GM12878 (cell line): ENCODE measurements around the gene CACNG5.

Experiments used
- POLR2A ChIP-seq: IDR thresholded peaks from 2 replicates; pipeline ENCODE4 v1.6.1; 2011; ENCODE audit warnings: low read depth, mild to moderate bottlenecking, low read length
- SIX5 ChIP-seq: IDR thresholded peaks from 2 replicates; pipeline ENCODE4 v1.6.1; 2011; ENCODE audit warnings: mild to moderate bottlenecking, low read depth, low read length, moderate library complexity; ENCODE audit not compliant: severe bottlenecking
- SMC3 ChIP-seq: IDR thresholded peaks from 2 replicates; pipeline ENCODE4 v1.6.1; 2011; ENCODE audit warnings: low read length, improper control_type of control experiment, borderline replicate concordance
- TF ChIP-seq, protein P1 (sequence below), 3 experiments: IDR thresholded peaks in 2 of 3; conservative IDR thresholded peaks in 1 of 3; 2 replicates each; pipeline ENCODE4 v1.5.1; 2011; ENCODE audit warnings: low read depth in 3 of 3, low read length in 3 of 3, mild to moderate bottlenecking in 3 of 3, control low read depth in 2 of 3, moderate library complexity in 2 of 3, inconsistent platforms in 1 of 3, mixed read lengths in 1 of 3; ENCODE audit not compliant: control insufficient read depth in 2 of 3, insufficient read depth in 1 of 3; ENCODE audit errors: extremely low read depth in 1 of 3
- TF ChIP-seq, protein P2 (sequence below): fragments of 450-650 bp; formaldehyde crosslinking; IDR thresholded peaks from 2 replicates; pipeline ENCODE4 v1.4.0; 2020; ENCODE audit warnings: mild to moderate bottlenecking, moderate library complexity

DNA sequence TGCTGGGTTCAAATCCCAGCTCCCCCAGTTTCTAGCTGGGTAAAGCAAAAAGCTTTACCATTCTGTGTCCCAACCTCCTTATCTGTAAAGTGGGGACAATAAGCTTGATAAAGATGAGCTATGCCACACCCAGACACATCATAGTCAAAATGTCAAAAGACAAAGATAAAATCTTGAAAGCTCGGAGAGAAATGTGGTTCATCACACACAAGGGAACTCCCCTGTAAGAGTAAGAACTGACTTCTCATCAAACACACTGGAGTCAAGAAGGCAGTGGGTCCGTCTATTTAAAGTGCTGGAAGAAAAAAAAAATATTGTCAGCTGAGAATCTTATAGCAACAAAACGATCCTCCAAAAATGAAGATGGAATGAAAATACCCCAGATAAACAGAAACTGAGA is 25.3 kb downstream of the CACNG5 start:
- TF ChIP-seq, protein P1, sequence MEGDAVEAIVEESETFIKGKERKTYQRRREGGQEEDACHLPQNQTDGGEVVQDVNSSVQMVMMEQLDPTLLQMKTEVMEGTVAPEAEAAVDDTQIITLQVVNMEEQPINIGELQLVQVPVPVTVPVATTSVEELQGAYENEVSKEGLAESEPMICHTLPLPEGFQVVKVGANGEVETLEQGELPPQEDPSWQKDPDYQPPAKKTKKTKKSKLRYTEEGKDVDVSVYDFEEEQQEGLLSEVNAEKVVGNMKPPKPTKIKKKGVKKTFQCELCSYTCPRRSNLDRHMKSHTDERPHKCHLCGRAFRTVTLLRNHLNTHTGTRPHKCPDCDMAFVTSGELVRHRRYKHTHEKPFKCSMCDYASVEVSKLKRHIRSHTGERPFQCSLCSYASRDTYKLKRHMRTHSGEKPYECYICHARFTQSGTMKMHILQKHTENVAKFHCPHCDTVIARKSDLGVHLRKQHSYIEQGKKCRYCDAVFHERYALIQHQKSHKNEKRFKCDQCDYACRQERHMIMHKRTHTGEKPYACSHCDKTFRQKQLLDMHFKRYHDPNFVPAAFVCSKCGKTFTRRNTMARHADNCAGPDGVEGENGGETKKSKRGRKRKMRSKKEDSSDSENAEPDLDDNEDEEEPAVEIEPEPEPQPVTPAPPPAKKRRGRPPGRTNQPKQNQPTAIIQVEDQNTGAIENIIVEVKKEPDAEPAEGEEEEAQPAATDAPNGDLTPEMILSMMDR (IDR thresholded peaks at IDR 0.05 in 2 of 3, conservative IDR thresholded peaks at IDR 0.05 in 1 of 3; ENCODE audit: control insufficient read depth in 2 of 3, extremely low read depth in 1 of 3, insufficient read depth in 1 of 3, low read depth in 3 of 3, low read length in 3 of 3), result no peak
- TF ChIP-seq SIX5 (no peak), POLR2A (no peak), SMC3 (no peak)
- TF ChIP-seq, protein P2, sequence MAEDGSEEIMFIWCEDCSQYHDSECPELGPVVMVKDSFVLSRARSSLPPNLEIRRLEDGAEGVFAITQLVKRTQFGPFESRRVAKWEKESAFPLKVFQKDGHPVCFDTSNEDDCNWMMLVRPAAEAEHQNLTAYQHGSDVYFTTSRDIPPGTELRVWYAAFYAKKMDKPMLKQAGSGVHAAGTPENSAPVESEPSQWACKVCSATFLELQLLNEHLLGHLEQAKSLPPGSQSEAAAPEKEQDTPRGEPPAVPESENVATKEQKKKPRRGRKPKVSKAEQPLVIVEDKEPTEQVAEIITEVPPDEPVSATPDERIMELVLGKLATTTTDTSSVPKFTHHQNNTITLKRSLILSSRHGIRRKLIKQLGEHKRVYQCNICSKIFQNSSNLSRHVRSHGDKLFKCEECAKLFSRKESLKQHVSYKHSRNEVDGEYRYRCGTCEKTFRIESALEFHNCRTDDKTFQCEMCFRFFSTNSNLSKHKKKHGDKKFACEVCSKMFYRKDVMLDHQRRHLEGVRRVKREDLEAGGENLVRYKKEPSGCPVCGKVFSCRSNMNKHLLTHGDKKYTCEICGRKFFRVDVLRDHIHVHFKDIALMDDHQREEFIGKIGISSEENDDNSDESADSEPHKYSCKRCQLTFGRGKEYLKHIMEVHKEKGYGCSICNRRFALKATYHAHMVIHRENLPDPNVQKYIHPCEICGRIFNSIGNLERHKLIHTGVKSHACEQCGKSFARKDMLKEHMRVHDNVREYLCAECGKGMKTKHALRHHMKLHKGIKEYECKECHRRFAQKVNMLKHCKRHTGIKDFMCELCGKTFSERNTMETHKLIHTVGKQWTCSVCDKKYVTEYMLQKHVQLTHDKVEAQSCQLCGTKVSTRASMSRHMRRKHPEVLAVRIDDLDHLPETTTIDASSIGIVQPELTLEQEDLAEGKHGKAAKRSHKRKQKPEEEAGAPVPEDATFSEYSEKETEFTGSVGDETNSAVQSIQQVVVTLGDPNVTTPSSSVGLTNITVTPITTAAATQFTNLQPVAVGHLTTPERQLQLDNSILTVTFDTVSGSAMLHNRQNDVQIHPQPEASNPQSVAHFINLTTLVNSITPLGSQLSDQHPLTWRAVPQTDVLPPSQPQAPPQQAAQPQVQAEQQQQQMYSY (CRISPR knock-in tag), result no peak
